Loucy (cell line): Measurements from ENCODE around the gene CLSTN1.

Experiments used
- CTCF ChIP-seq: fragments of 200-600 bp; sonication (generic); conservative IDR thresholded peaks from 2 replicates; pipeline ENCODE4 v1.5.1; 2014; ENCODE audit warnings: mild to moderate bottlenecking, antibody characterized with exemption, low read length
- EZH2phosphoT487 ChIP-seq: fragments of 200-600 bp; IDR thresholded peaks from 2 replicates; pipeline ENCODE4 v1.6.1; 2018; ENCODE audit warnings: antibody characterized with exemption, mild to moderate bottlenecking, moderate library complexity, borderline replicate concordance

DNA sequence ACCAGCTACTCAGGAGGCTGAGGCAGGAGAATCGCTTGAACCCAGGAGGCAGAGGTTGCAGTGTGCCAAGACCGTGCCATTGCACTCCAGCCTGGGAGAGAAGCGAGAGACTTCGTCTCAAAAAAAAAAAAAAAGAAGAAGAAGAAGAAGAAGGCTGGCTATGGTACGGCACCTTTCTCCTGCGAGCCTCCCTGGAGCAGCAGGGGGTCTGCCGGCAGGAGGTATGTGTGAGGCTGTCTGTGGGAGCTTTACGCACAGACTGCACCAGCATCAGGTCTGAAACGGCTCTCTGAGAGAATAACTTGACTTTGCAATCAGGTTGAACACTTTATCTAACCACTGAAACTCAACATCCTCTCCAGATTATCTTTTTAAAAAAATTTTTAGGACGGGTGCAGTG is 44.9 kb downstream of the CLSTN1 start:
- TF ChIP-seq CTCF (no peak), EZH2phosphoT487 (no peak)
